Activated T-helper 9 cell treated with anti-CD3 and anti-CD28 coated beads, Interleukin-2, amount 50 U/mL, for 16 hours (primary cell): Measurements from ENCODE around the gene DNAJB4.
"Not testable (repeated sequence)": the region's sequence is repeated elsewhere in the genome, so short reads cannot be mapped to it uniquely, and the experiment has no call there.

ENCODE experiments used
- DNase-seq: peaks from one replicate; pipeline ENCODE4 v3.0.0-alpha.2; 2020; ENCODE audit warnings: low read depth

The DNAJB4 gene

DNA sequence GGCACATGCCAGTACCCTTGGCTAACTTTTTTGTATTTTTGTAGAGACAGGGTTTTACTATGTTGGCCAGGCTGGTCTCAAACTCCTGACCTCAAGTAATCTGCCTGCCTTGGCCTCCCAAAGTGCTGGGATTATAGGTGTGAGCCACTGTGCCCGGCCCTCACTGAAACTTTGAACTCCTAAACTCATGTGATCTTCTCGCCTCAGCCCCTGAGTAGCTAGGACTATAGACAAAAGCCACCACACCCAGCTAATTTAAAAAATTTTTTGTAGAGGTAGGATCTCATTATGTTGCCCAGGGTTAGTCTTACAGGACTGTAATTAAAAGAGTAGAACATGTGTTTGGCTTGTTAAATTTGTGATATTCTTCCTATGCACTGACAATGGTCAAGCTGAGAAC, 60.1 kb downstream of the DNAJB4 start:
- not testable (repeated sequence) for DNase-seq
